Measurements from ENCODE around the gene PARD3. TPM values are rescaled to one million over a fixed set of nuclear protein-coding genes. Genes with fewer than 3 reads are reported as not detected.

The PARD3 gene
- total RNA-seq, 1 donor from 2014 or later = 58.7 TPM

GRCh38 chr10:34682580-34682979 lies 132.5 kb downstream of the PARD3 start:
- Histone ChIP-seq H3K27ac (no peak overlapping the region), H3K9ac (no peak overlapping the region), H3K27me3 (no peaks in the 10 kb centered on the region), H2AFZ (replicated peaks) (no peak overlapping the region), H3K4me1 (peaks cover 3% of the 10 kb centered on the region), H3K36me3 (no peaks in the 10 kb centered on the region), H4K20me1 (ENCODE audit: low read depth) (peaks cover 30% of the 10 kb centered on the region), H3K9me3 (ENCODE audit: low read depth) (no peaks in the 10 kb centered on the region), H3K4me3 (no peak overlapping the region), H3F3A (ENCODE audit: low read depth) (peaks cover 6% of the 10 kb centered on the region), H3K79me2 (ENCODE audit: low read depth) (peaks cover 75% of the 10 kb centered on the region), H3K4me2 (no peak overlapping the region)
- Mint-ChIP-seq H3K4me3 (no peak overlapping the region), H3K27ac (no peak overlapping the region), H3K4me1 (peaks cover 15% of the 10 kb centered on the region), H3K9me3 (no peaks in the 10 kb centered on the region), H3K36me3 (no peaks in the 10 kb centered on the region), H3K27me3 (ENCODE audit: insufficient read depth, low read depth) (no peaks in the 10 kb centered on the region)
- no peak for TF ChIP-seq EZH2phosphoT487 (IDR thresholded peaks at IDR 0.05)
- no peak for TF ChIP-seq CTCF (IDR thresholded peaks at IDR 0.05)
- TF ChIP-seq EZH2 (IDR thresholded peaks at IDR 0.05) = no peak
- no peak for DNase-seq (ENCODE audit: low spot score)

GRCh38 chr10:34681933-34682332 lies 133.2 kb downstream of the PARD3 start:
- Histone ChIP-seq H3K4me2 (no peak overlapping the region), H3K9me3 (ENCODE audit: low read depth) (no peaks in the 10 kb centered on the region), H3F3A (ENCODE audit: low read depth) (peaks cover 6% of the 10 kb centered on the region), H3K36me3 (no peaks in the 10 kb centered on the region), H4K20me1 (ENCODE audit: low read depth) (peaks cover 30% of the 10 kb centered on the region), H3K4me1 (peaks cover 3% of the 10 kb centered on the region), H3K4me3 (no peak overlapping the region), H3K79me2 (ENCODE audit: low read depth) (peaks cover 69% of the 10 kb centered on the region), H3K27ac (no peak overlapping the region), H3K27me3 (no peaks in the 10 kb centered on the region), H3K9ac (no peak overlapping the region), H2AFZ (replicated peaks) (no peak overlapping the region)
- Mint-ChIP-seq H3K36me3 (no peaks in the 10 kb centered on the region), H3K27ac (no peak overlapping the region), H3K4me3 (no peak overlapping the region), H3K9me3 (no peaks in the 10 kb centered on the region), H3K4me1 (peaks cover 17% of the 10 kb centered on the region), H3K27me3 (ENCODE audit: insufficient read depth, low read depth) (no peaks in the 10 kb centered on the region)
- no peak for DNase-seq (ENCODE audit: low spot score)
- TF ChIP-seq CTCF (IDR thresholded peaks at IDR 0.05) = no peak
- no peak for TF ChIP-seq EZH2phosphoT487 (IDR thresholded peaks at IDR 0.05)
- no peak for TF ChIP-seq EZH2 (IDR thresholded peaks at IDR 0.05)

GRCh38 chr10:34679177-34679576 lies 135.9 kb downstream of the PARD3 start:
- TF ChIP-seq EZH2phosphoT487 (IDR thresholded peaks at IDR 0.05) (no peak), EZH2 (IDR thresholded peaks at IDR 0.05) (no peak), CTCF (IDR thresholded peaks at IDR 0.05) (no peak)
- H4K20me1 ChIP-seq (ENCODE audit: low read depth) = peaks cover 29% of the 10 kb centered on the region
- H3K9ac ChIP-seq = no peak overlapping the region
- H2AFZ ChIP-seq (replicated peaks) = no peak overlapping the region
- H3K79me2 ChIP-seq (ENCODE audit: low read depth) = peaks cover 52% of the 10 kb centered on the region
- no peaks in the 10 kb centered on the region for H3K27me3 ChIP-seq
- no peak overlapping the region for H3K4me2 ChIP-seq
- no peaks in the 10 kb centered on the region for H3K27me3 Mint-ChIP-seq (ENCODE audit: insufficient read depth, low read depth)
- H3K27ac Mint-ChIP-seq = peak overlapping the region; percentile 77
- no peaks in the 10 kb centered on the region for H3K9me3 ChIP-seq (ENCODE audit: low read depth)
- peaks cover 6% of the 10 kb centered on the region for H3F3A ChIP-seq (ENCODE audit: low read depth)
- no peaks in the 10 kb centered on the region for H3K36me3 ChIP-seq
- H3K4me1 ChIP-seq = peaks cover 3% of the 10 kb centered on the region
- no peak for DNase-seq (ENCODE audit: low spot score)
- H3K4me1 Mint-ChIP-seq = peaks cover 17% of the 10 kb centered on the region
- no peaks in the 10 kb centered on the region for H3K9me3 Mint-ChIP-seq
- H3K27ac ChIP-seq = no peak overlapping the region
- no peak overlapping the region for H3K4me3 ChIP-seq
- no peaks in the 10 kb centered on the region for H3K36me3 Mint-ChIP-seq
- no peak overlapping the region for H3K4me3 Mint-ChIP-seq

All from neural progenitor cell (in vitro differentiated cells).